ENCODE measurements around the gene MDC1.
"Not testable (repeated sequence)": the region's sequence is repeated elsewhere in the genome, so short reads cannot be mapped to it uniquely, and the experiment has no call there.

MDC1 gene

DNA sequence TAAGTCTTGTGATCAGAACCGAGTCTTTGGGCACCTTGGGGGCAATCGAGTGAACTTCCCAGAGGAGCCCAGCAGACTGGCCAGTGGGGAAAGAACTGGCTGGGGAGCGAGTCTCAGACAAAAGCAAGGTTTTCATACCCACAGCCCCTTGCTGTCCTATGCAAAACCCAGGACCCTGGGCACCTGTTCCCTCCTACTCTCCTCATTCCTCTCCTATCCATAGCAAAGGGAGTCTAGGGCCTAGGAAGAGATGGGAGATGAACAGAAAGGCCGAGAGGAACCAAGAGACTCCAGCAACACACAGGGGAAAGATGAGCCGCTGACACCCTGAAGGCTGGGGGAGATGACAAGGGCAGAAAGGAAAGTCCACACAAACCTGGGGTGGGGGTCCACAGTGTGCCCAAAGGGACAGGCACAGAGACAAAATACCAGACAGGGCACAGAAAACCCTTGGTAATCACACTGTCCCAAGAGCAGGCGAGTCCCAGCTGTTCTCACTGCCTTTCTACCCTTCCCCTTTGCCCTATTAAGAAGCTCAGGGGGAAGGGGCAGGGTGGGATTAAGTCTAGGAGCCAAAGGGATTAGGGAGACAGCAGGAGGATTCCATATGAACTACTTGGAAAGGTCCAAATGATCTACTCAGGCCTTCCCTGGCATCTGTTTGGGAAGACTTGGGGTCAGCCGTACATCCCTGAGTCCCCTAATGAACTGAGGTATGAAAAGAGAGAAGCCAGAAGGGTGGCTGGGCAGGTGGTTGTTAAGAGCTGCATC lies 37.1 kb downstream of the MDC1 start:
- no peak for FAIRE-seq

GRCh38 chr6:30678964-30679726 lies 37.9 kb downstream of the MDC1 start:
- FAIRE-seq, result no peak

DNA sequence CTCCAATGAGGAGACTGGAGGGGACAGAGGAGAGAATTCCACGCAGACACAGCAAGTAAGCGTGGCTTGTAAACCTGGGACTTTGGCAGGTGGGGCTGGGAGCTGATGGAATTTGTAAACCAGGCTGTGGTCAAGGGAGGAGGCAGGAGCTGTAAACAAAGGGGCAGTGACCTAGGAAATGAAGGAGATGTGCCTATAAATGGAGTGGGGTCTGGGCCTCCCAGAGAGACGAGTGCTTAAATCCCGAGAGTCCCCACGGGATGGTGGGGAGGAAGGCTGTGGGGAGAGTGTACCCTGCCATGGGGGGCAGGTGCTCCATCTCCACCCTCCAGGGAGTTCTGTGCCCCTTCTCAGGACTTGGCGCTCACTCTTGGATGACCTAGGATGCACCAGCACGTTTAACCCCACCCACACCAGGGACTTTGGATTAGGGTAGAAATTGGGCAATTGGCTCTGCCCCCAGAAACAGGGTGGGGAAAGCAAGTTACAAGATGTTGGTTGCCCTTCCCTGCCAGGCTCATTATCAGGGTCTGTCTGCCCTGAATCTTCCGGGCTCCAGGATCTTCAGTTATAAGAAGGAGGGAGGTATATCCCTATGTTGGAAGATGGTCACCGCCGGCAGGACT lies 40.3 kb downstream of the MDC1 start:
- FAIRE-seq, result no peak

DNA sequence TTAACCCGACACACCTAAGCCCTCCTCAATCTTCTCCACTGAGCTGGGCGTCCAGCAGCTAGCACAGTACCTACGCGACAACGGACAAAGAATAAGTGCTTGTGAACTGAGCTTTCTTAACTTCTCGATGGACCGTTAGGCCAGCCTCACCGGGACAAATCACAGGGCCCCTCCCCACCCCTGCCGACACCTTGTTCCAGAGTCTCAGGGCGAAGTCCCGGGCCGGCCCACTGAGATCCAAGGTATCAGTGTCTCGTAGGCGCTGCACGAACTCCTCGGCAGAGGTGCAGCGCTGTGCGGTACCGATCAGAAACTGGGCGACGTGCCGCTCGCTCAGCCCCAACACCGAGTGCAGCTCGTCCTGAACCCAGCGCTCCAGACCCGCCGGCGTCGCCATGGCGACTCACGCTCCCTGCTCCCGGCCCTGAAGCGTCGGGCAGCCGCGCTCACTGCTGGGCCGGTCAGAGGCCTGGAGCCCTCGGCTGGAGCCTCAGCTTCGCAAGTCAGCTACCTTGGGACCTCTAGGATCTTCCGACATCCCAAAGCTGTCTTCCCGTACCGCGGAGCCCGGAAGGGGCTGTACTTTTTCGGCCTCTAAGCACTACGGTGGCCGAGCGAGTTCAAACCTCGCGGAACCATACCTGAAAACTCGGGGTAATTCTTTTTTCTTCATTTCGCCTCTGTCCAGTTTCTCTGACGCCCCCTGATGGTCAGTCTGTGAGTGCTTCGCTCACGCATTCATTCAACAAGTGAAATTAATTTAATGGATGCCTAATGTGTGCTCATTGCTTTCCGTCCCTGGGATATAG lies 44.4 kb downstream of the MDC1 start, which contains the start of gene DHX16:
TSS of gene DHX16 (minus strand) at position 562 of the 809 bp plus-strand sequence. CDS start at position 397, 165 bp downstream.
- peak; percentile 94 for FAIRE-seq

DNA sequence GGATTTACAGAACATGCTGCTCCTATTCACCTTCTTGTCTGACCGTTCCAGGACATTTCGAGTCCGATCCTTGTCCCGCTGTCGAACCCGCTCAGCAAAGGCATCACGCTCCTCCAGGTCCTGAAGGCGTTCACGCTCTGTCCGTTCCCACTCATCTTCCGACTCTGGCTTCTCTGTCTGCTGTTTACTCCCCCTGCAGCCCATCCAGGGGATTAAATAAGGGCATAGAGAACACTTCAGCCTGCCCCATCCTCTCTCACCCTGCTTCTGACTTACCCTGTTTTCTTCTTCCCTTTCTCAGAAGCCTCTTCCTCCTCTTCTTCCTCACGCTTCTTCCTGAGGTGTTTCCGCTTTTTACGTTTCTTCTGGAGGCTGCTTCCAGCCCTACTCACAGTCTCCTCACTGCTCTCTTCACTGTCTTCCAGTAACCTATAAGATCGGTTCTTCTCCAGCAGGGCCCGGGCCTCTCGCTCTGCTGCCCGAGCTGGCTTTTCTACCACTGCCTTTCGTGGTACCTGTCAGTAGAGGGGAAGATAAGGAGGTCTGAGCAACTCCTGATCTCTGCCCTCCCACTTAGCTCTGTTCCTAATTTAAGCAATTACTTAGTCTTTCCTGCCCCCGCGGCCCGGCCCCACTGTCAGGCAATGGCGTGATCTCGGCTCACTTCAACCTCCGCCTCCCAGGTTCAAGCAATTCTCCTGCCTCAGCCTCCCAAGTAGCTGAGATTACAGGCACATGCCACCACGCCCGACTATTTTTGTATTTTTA lies 46.1 kb downstream of the MDC1 start:
- no peak for FAIRE-seq

- FAIRE-seq, result not testable (repeated sequence)
These were observed 50.8 kb downstream of the MDC1 start for GRCh38 chr6:30666300-30666699.

DNA sequence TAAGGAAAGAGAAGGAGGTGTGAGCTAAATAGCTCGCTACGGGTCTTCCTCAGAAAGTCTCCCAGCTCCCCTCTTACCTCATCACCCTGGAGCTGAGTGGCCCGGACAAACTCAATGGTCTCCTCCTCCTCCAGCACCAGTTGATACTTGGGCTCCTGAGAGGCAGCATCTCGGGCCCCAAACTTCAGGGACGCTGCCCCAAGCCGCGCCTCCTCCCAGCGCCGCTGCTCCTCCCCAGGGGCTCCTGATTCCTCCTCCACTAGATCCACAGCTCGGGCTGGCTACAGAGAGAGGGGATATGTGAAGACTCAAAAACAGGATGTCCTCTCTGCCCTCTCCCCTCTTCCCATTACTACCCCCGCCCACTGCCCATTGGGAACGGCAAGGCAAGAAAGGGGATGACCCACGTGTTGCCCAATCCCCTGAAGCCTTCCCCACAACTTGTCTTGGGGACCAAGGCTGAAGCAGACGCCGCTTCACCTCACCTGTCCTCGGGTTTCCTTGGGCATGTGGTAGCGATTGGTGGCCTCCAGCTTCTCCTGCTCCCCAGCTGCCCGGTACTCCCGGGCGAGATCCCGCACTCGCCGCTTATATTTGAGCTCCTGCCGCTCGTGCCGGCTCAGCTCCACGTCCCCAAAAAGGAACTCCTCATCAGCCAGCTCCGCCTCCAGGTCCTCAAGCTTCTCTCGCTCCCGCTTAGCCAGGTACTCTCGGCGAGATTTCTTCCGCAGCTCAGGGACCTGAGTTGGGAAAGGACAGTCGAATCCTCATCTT lies 51.9 kb downstream of the MDC1 start:
- no peak for FAIRE-seq

DNA sequence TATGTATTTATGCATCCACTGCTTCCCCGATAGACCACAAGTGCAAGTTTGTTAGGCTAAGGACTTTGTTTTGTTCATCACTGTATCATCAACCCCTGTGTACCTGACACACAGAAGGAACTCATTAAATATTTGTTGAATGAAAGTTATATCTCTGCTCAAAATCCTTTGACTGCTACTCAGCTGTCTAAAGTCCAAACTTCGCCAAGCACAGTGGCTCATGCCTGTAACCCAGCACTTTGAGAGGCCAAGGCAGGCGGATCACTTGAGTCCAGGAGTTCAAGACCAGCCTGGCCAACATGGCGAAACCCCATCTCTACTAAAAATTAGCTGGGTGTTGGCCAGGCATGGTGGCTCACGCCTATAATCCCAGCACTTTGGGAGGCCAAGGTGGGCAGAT lies 59.2 kb downstream of the MDC1 start:
- FAIRE-seq, result not testable (repeated sequence)

DNA sequence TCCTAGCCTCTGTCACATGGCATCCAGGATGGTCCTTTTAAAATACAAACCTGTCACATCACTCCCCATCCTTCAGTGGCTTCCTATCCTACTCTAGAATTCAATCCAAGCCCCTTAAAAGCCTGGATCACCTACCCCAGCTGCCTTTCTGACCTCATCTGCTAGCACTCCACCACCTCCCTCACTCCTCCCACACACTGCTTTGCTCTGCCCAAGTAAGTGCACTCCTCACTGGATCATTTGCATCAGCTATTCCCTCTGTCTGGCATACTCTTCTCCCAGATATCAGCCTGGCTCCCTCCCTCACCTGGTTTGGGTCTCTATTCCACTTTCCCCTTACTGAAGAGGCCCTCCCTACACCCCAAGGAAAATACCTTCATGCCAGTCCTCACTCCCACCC lies 59.6 kb downstream of the MDC1 start:
- no peak for FAIRE-seq

DNA sequence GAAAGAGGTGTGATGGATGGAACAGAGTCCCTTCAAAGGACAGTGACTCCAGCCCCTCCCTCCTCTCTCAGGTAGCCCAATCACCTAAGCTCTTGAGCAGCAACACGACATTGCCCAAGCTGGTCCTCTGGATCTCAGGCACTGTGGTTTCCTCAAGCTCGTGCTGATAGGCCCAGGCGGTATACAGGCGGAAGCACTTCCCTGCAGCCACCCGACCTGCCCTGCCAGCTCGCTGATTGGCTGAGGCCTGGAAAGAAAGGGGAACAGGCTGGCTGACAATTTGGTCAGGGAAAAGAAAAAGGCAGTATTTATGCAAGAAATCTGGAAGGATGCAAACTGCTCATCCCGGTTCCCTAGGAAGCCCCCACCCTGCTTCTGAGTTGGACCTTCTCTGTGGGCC lies 60.6 kb downstream of the MDC1 start:
- FAIRE-seq, result no peak

GRCh38 chr6:30655743-30656094 lies 61.4 kb downstream of the MDC1 start:
- FAIRE-seq, result no peak

DNA sequence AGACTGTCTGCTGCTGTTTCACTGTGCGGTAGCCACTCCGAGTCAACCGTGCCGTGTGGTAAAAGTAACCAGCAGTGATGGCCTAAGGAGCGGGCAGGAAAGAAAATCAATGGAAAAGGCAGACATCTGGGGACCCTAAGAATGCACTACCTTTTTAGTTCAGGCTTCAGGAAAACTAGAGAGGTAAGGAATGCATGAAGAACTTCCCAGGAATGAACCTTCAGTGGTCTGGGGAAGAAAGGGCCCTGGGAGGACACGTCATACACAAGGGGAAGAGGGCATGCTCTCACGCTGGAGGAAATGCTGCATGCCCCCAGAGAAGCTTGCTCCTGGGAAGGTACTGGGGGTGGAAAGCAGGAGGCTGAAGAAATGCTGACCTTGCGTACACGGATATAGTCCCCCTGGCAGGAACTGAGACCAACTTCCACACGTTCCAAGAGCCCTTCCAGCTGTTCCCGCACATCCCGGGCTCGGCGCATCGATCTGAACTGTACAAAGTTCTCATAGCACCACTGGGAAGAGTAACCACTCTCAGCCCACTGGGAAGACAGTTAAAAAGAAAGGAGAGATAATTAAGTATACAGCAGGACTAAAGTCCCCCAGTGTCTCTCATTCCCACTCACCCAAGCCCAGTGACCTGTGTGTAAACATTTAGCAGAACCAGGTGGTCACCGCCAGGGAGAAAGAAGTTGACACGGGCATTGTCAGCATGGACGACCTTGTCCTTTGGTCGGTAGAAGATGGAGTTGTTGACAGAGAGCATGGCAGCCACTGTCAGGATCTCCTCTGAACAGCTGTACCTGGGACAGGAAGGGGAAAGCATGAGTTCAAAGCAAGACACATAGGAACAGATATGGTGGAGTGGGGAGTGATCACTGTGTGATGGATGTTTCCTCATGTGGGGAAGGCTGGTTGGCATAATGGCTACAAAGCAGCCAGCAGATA lies 62.0 kb downstream of the MDC1 start:
- FAIRE-seq, result no peak

- FAIRE-seq, result no peak
These were observed 65.9 kb downstream of the MDC1 start for GRCh38 chr6:30651143-30651542.
